GM15510 (cell line): ENCODE measurements around the gene MAD1L1.

Source experiments
- POLR2A ChIP-seq: IDR thresholded peaks from 3 replicates; pipeline ENCODE4 v1.6.1; 2011; ENCODE audit warnings: borderline replicate concordance; ENCODE audit not compliant: insufficient read length; ENCODE audit errors: extremely low read depth

Gene MAD1L1

GRCh38 chr7:1872191-1873069 lies 360.3 kb downstream of the MAD1L1 start:
- TF ChIP-seq POLR2A: no peak

GRCh38 chr7:1869452-1870130 lies 363.2 kb downstream of the MAD1L1 start:
- no peak for TF ChIP-seq POLR2A

DNA sequence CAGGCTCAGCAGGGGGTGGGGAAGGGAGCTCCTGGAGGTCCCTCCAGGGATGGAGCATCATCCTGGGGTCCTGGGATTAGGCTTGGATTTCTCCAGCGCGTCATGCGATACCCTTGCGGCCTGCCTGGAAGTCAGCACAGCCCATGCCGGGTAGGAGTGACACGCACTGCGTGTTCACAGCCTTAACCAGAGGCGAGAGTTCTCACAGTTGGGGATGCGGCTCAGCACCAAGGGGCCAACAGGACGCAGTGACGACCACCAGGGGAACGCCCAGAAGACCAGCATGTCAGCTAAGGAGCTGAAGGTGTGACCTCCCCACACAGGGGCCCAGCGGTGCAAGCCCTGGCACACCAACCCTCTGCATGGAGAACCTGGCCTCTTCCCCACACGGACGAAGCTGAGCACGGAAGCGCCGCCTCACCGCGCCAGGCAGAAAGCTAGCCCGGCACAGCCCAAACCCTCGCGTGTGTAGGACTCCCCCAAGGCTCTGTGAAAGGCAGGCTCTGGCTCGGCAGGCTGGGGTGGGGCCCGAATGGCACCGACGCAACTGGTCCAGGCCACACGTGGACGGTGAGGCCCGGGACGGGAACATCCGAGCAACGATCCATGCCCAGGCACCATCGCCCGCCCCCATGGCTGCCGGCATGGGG lies 364.1 kb downstream of the MAD1L1 start:
- no peak for TF ChIP-seq POLR2A

GRCh38 chr7:1867370-1868260 lies 365.1 kb downstream of the MAD1L1 start:
- TF ChIP-seq POLR2A: no peak

- TF ChIP-seq POLR2A: no peak
Observed at GRCh38 chr7:1866601-1867000, 366.1 kb downstream of the MAD1L1 start.

- no peak for TF ChIP-seq POLR2A
Observed at GRCh38 chr7:1865571-1866255, 367.0 kb downstream of the MAD1L1 start.

- no peak for TF ChIP-seq POLR2A
Observed at GRCh38 chr7:1865000-1865555, 367.7 kb downstream of the MAD1L1 start.

DNA sequence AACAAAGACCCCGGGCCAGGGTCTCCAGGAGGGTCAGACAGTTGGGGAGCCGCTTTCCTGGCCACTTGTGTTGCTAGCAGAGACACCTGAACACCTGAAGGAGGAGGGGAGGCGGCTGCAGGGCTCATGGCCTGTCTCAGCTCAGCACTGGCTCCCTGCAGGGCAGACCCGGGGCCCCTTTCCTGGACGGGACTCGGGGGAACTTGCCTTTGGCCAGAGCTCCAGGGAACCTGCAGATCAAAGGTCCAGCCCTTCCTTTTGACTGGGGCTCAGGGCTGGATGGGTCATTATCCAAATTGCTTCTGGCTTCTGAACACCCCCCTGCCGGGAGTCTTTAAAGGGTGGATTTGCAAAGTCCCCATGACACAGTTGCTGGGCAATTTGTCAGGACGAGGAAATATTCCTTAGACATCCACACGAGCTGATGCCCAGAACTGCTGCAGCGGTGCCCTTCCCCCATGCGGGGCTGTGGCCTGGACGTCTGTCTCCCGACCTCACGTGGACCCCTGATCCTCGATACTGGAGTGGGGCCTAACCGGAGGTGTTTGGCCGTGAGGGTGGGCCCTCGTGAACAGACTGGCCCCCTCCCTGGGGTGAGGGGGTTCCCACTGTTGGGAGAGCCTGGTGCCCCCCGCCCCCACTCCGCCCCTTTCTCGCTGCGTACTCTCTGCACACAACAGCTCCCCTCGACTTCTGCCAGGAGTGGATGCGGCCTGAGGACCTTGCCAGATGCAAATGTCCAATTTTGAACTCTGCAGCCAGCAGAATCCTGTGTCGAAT lies 368.4 kb downstream of the MAD1L1 start:
- no peak for TF ChIP-seq POLR2A

- TF ChIP-seq POLR2A: no peak
Observed at GRCh38 chr7:1863091-1863900, 369.4 kb downstream of the MAD1L1 start.

DNA sequence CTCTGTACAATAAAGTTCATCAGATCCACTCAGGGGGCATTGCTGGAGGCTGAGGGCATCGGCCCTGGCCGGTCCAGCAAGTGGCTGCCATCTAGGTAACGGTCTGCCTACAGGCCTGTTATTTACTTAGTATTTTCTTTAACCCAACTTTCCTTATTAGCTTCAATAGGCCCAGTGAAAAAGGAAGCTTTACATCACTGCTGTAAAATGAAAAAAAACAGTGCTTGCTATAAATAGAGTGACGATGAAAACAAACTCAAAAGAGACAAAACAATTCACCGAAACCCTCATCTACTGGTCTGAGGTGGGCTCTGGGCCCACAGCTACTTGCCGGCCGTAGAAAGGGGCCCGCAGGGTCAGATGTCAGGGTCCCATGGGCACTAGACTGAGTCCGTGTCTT lies 370.2 kb downstream of the MAD1L1 start:
- TF ChIP-seq POLR2A: no peak

- no peak for TF ChIP-seq POLR2A
Observed at GRCh38 chr7:1861799-1862458, 370.8 kb downstream of the MAD1L1 start.
